ENCODE measurements around the gene FHIT. TPM values are rescaled to one million over a fixed set of nuclear protein-coding genes. Genes with fewer than 3 reads are reported as not detected.

The FHIT gene
- total RNA-seq, 2 donors from 2014 or later, result 10.4 to 15.8 TPM

GRCh38 chr3:59780209-59780608, 1471.0 kb downstream of the FHIT start:
- ATAC-seq, result no peak
- Histone ChIP-seq H3K36me3 (replicated peaks in 1 of 2; ENCODE audit: insufficient read depth in 1 of 2, low read depth in 2 of 2) (no peaks in the 10 kb centered on the region), H3K4me1 (no peaks in the 10 kb centered on the region), H3K27ac (no peak overlapping the region), H3K27me3 (no peaks in the 10 kb centered on the region), H3K9me3 (no peaks in the 10 kb centered on the region), H3K4me3 (no peak overlapping the region)
- no peak for TF ChIP-seq POLR2A (IDR thresholded peaks at IDR 0.05)
- no peak for TF ChIP-seq CTCF (IDR thresholded peaks at IDR 0.05)
- DNase-seq, result no peak
- intact Hi-C loops (cut with DNase I), result no loop called here
- 93 to 100% methylated on average over 2 of the region's 2 CpGs for WGBS, 2 donors

- H3K4me1 ChIP-seq, result no peaks in the 10 kb centered on the region
- 81 to 93% methylated on average over 3 of the region's 3 CpGs for WGBS, 2 donors
- no peaks in the 10 kb centered on the region for H3K36me3 ChIP-seq (replicated peaks in 1 of 2; ENCODE audit: insufficient read depth in 1 of 2, low read depth in 2 of 2)
- no peak overlapping the region for H3K27ac ChIP-seq
- H3K9me3 ChIP-seq, result no peaks in the 10 kb centered on the region
- ATAC-seq (no peak), DNase-seq (no peak)
- H3K4me3 ChIP-seq, result no peak overlapping the region
- intact Hi-C loops (cut with DNase I), result no loop called here
- TF ChIP-seq POLR2A (IDR thresholded peaks at IDR 0.05), result no peak
- no peak for TF ChIP-seq CTCF (IDR thresholded peaks at IDR 0.05)
- no peaks in the 10 kb centered on the region for H3K27me3 ChIP-seq
Measured at GRCh38 chr3:59779260-59779659, 1472.0 kb downstream of the FHIT start.

GRCh38 chr3:59777667-59778077, 1473.6 kb downstream of the FHIT start:
- H3K36me3 ChIP-seq (replicated peaks in 1 of 2; ENCODE audit: insufficient read depth in 1 of 2, low read depth in 2 of 2), result no peaks in the 10 kb centered on the region
- no peak for ATAC-seq
- H3K27me3 ChIP-seq, result no peaks in the 10 kb centered on the region
- 84 to 92% methylated on average over 3 of the region's 3 CpGs for WGBS, 2 donors
- no peak overlapping the region for H3K4me3 ChIP-seq
- no peaks in the 10 kb centered on the region for H3K4me1 ChIP-seq
- DNase-seq, result no peak
- TF ChIP-seq POLR2A (IDR thresholded peaks at IDR 0.05), result no peak
- no peak for TF ChIP-seq CTCF (IDR thresholded peaks at IDR 0.05)
- H3K27ac ChIP-seq, result no peak overlapping the region
- H3K9me3 ChIP-seq, result no peaks in the 10 kb centered on the region
- intact Hi-C loops (cut with DNase I), result no loop called here

GRCh38 chr3:59777066-59777465, 1474.2 kb downstream of the FHIT start:
- no peak for DNase-seq
- 66 to 73% methylated on average over 7 of the region's 7 CpGs for WGBS, 2 donors
- no peak for TF ChIP-seq POLR2A (IDR thresholded peaks at IDR 0.05)
- no peak for TF ChIP-seq CTCF (IDR thresholded peaks at IDR 0.05)
- no peak overlapping the region for H3K4me3 ChIP-seq
- no peak overlapping the region for H3K27ac ChIP-seq
- no peaks in the 10 kb centered on the region for H3K36me3 ChIP-seq (replicated peaks in 1 of 2; ENCODE audit: insufficient read depth in 1 of 2, low read depth in 2 of 2)
- no peak for ATAC-seq
- no peaks in the 10 kb centered on the region for H3K27me3 ChIP-seq
- no peaks in the 10 kb centered on the region for H3K9me3 ChIP-seq
- H3K4me1 ChIP-seq, result no peaks in the 10 kb centered on the region
- intact Hi-C loops (cut with DNase I), result no loop called here

GRCh38 chr3:59775761-59776325, 1475.4 kb downstream of the FHIT start:
- ATAC-seq, result no peak
- Histone ChIP-seq H3K27me3 (no peaks in the 10 kb centered on the region), H3K36me3 (replicated peaks in 1 of 2; ENCODE audit: insufficient read depth in 1 of 2, low read depth in 2 of 2) (no peaks in the 10 kb centered on the region), H3K4me1 (no peaks in the 10 kb centered on the region), H3K9me3 (no peaks in the 10 kb centered on the region), H3K27ac (no peak overlapping the region), H3K4me3 (no peak overlapping the region)
- intact Hi-C loops (cut with DNase I), result no loop called here
- 65 to 88% methylated on average over 7 of the region's 7 CpGs for WGBS, 2 donors
- no peak for DNase-seq
- TF ChIP-seq POLR2A (IDR thresholded peaks at IDR 0.05), result no peak
- TF ChIP-seq CTCF (IDR thresholded peaks at IDR 0.05), result no peak
